LNCaP clone FGC (cell line): ENCODE measurements around the gene CHP1.
A peak's percentile ranks its signal among the peaks of the same experiment; 100 is the strongest.
"Not testable (repeated sequence)": the region's sequence is repeated elsewhere in the genome, so short reads cannot be mapped to it uniquely, and the experiment has no call there.

Source experiments
- DNase-seq: peaks from one replicate; pipeline ENCODE4 v3.0.0-alpha.2; 2011; ENCODE audit warnings: low read depth
- H3K4me3 ChIP-seq: 2 replicates; pipeline ENCODE4 v1.5.1; 2011; ENCODE audit warnings: mild to moderate bottlenecking, low read depth, low read length, control low read depth
- TF ChIP-seq, protein P1 (sequence below): IDR thresholded peaks from 2 replicates; pipeline ENCODE4 v1.5.1; 2012; ENCODE audit warnings: mild to moderate bottlenecking; ENCODE audit not compliant: control insufficient read depth, insufficient read depth; ENCODE audit errors: extremely low read depth

CHP1 gene

GRCh38 chr15:41231422-41232226, 556 bp downstream of the CHP1 start:
- H3K4me3 ChIP-seq, result peak overlapping the region; percentile 96
- DNase-seq, result no peak
- TF ChIP-seq, protein P1, sequence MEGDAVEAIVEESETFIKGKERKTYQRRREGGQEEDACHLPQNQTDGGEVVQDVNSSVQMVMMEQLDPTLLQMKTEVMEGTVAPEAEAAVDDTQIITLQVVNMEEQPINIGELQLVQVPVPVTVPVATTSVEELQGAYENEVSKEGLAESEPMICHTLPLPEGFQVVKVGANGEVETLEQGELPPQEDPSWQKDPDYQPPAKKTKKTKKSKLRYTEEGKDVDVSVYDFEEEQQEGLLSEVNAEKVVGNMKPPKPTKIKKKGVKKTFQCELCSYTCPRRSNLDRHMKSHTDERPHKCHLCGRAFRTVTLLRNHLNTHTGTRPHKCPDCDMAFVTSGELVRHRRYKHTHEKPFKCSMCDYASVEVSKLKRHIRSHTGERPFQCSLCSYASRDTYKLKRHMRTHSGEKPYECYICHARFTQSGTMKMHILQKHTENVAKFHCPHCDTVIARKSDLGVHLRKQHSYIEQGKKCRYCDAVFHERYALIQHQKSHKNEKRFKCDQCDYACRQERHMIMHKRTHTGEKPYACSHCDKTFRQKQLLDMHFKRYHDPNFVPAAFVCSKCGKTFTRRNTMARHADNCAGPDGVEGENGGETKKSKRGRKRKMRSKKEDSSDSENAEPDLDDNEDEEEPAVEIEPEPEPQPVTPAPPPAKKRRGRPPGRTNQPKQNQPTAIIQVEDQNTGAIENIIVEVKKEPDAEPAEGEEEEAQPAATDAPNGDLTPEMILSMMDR, result no peak

DNA sequence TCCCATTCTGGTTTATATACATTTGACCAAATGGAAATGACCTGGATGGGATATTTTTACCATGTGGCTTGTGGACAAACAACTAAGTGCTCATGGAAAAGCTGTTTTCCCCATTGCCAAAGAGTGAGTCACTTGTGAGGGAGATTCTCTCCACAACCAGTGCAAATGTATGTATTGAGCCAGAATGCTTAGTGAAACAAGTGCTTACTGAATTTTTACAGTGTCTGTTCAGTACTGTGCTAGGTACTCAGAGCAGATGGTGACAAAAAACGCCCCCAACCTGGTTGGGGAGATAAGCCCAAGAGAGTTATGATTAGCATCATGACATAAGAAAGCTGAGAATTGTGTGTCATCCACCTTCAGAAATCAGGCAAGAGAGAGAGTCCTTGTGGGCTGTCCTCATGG, 2.3 kb downstream of the CHP1 start:
- no peak overlapping the region for H3K4me3 ChIP-seq
- DNase-seq, result no peak
- TF ChIP-seq, protein P1, result no peak

- not testable (repeated sequence) for DNase-seq, H3K4me3 ChIP-seq
Measured at GRCh38 chr15:41235228-41235627, 4.2 kb downstream of the CHP1 start.

DNA sequence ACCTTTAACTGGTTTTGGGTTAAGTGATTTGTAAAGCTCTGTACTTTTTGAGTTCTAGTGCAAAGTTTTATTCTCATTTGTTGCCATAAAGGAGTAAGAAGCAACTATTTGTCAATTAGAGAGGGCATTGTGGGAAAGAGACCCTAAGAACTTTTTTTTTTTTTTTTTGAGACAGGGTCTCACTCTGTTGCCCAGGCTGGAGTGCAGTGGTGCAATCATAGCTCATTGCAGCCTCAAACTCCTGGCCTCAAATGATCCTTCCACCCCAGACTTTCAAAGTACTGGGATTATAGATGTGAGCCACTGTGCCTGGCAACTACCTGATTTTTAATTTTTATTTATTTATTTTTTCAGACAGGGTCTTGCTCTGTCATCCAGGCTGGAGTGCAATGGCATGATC, 4.9 kb downstream of the CHP1 start:
- TF ChIP-seq, protein P1, result no peak
- no peak overlapping the region for H3K4me3 ChIP-seq
- DNase-seq, result no peak

GRCh38 chr15:41238100-41238499, 7.0 kb downstream of the CHP1 start:
- TF ChIP-seq, protein P1, result no peak
- no peak for DNase-seq

GRCh38 chr15:41241221-41241964, 10.3 kb downstream of the CHP1 start:
- DNase-seq, result no peak
- TF ChIP-seq, protein P1, result no peak
- H3K4me3 ChIP-seq, result no peak overlapping the region

More at GRCh38 chr15:41238100-41238499, 7.0 kb downstream of the CHP1 start:
- no peak overlapping the region for H3K4me3 ChIP-seq

DNA sequence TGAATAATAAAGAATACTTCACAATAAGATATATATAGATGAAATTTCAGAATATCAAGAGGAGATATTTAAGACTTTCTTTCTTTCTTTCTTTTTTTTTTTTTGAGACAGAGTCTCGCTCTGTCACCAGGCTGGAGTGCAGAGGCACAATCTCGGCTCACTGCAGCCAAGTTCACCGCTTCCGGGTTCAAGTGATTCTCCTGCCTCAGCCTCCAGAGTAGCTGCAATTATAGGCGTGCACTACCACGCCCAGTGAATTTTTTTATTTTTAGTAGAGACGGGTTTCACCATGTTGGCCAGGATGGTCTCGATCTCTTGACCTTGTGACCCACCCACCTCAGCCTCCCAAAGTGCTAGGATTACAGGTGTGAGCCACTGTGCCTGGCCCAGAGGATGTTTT, 19.7 kb downstream of the CHP1 start:
- H3K4me3 ChIP-seq, DNase-seq: not testable (repeated sequence)
